COLO668 (cell line): ENCODE data around the gene ARL6IP5.

ENCODE experiments used
- DNase-seq: peaks from one replicate; lab custom pipeline; 2025; ENCODE audit not compliant: unreplicated experiment; lab: John Stamatoyannopoulos, UW

ARL6IP5 gene

GRCh38 chr3:69084326-69085167 lies at the start of gene ARL6IP5:
Gene ARL6IP5 (plus strand): TSS chr3:69084937. CDS start chr3:69085048, 111 bp downstream.
- DNase-seq, result peak; percentile 78

- DNase-seq, result no peak
Observed at GRCh38 chr3:69044608-69045007, 40.1 kb upstream of the ARL6IP5 start.

GRCh38 chr3:69048990-69049389 lies 35.7 kb upstream of the ARL6IP5 start:
- DNase-seq, result no peak

- DNase-seq, result no peak
Observed at GRCh38 chr3:69051756-69052471, 32.8 kb upstream of the ARL6IP5 start, which contains the start of gene TMF1. Gene TMF1 (minus strand): TSS chr3:69052333. CDS start chr3:69052086, 247 bp downstream.

GRCh38 chr3:69052472-69052898 lies 32.3 kb upstream of the ARL6IP5 start:
- no peak for DNase-seq

- DNase-seq, result no peak
Observed at GRCh38 chr3:69058180-69058946, 26.4 kb upstream of the ARL6IP5 start.

GRCh38 chr3:69058947-69059224 lies 25.9 kb upstream of the ARL6IP5 start:
- DNase-seq, result no peak

- no peak for DNase-seq
Observed at GRCh38 chr3:69059688-69060087, 25.0 kb upstream of the ARL6IP5 start.

GRCh38 chr3:69063636-69064035 lies 21.1 kb upstream of the ARL6IP5 start:
- no peak for DNase-seq

GRCh38 chr3:69065318-69065964 lies 19.3 kb upstream of the ARL6IP5 start:
- no peak for DNase-seq

GRCh38 chr3:69066121-69066520 lies 18.6 kb upstream of the ARL6IP5 start:
- DNase-seq, result no peak

GRCh38 chr3:69072928-69073327 lies 11.8 kb upstream of the ARL6IP5 start:
- no peak for DNase-seq

- peak; percentile 17 for DNase-seq
Observed at GRCh38 chr3:69079269-69080159, 5.2 kb upstream of the ARL6IP5 start.

GRCh38 chr3:69080233-69080920 lies 4.4 kb upstream of the ARL6IP5 start, which contains the start of gene UBA3:
Gene UBA3 (minus strand): TSS chr3:69080365. CDS start chr3:69080353, 12 bp downstream.
- DNase-seq, result peak; percentile 86

- no peak for DNase-seq
Observed at GRCh38 chr3:69081583-69082262, 3.0 kb upstream of the ARL6IP5 start.

GRCh38 chr3:69082361-69082760 lies 2.4 kb upstream of the ARL6IP5 start:
- no peak for DNase-seq

GRCh38 chr3:69082805-69083204 lies 1.9 kb upstream of the ARL6IP5 start:
- no peak for DNase-seq

- DNase-seq, result peak; percentile 7
Observed at GRCh38 chr3:69085168-69085832, 563 bp downstream of the ARL6IP5 start.
